D721Med (cell line): ENCODE results near the gene STXBP5.

ENCODE experiments used
- DNase-seq: peaks from one replicate; pipeline ENCODE4 v3.0.0; 2011; ENCODE audit warnings: low spot score; ENCODE audit not compliant: insufficient read length
- FAIRE-seq: peaks from 2 replicates; lab custom pipeline; 2011; peaks lifted over from hg19 to GRCh38; lab: Jason Lieb, UNC
- CTCF ChIP-seq: IDR thresholded peaks from 2 replicates; pipeline ENCODE4 v1.5.1; 2012; ENCODE audit warnings: mild to moderate bottlenecking, control low read depth; ENCODE audit not compliant: insufficient read depth; ENCODE audit errors: missing control alignments

The STXBP5 gene

GRCh38 chr6:147202516-147203310 lies 1.5 kb upstream of the STXBP5 start:
- FAIRE-seq = no peak
- TF ChIP-seq CTCF = no peak
- DNase-seq = peak; percentile 49

GRCh38 chr6:147203311-147204059 lies 732 bp upstream of the STXBP5 start:
- TF ChIP-seq CTCF = no peak
- FAIRE-seq (no peak), DNase-seq (peak; percentile 40)

- FAIRE-seq = no peak
- DNase-seq = no peak
- TF ChIP-seq CTCF = no peak
Measured at GRCh38 chr6:147204843-147205311, 660 bp downstream of the STXBP5 start.

GRCh38 chr6:147205690-147206600 lies 1.7 kb downstream of the STXBP5 start:
- FAIRE-seq (no peak), DNase-seq (no peak)
- no peak for TF ChIP-seq CTCF

- FAIRE-seq (no peak), DNase-seq (no peak)
Measured at GRCh38 chr6:147207351-147207750, 3.1 kb downstream of the STXBP5 start.

More at GRCh38 chr6:147207351-147207750, 3.1 kb downstream of the STXBP5 start:
- TF ChIP-seq CTCF = no peak
